GM12865 (cell line): ENCODE results near the gene TMEM141.
"Not testable (repeated sequence)": the region's sequence is repeated elsewhere in the genome, so short reads cannot be mapped to it uniquely, and the experiment has no call there.

Experiments
- DNase-seq: peaks from one replicate; pipeline ENCODE4 v3.0.0; 2010; ENCODE audit warnings: low read depth
- H3K4me3 ChIP-seq: 2 replicates; pipeline ENCODE4 v1.5.1; 2011; ENCODE audit warnings: mild to moderate bottlenecking, low read depth, low read length, control low read depth
- CTCF ChIP-seq: IDR thresholded peaks from 2 replicates; pipeline ENCODE4 v1.5.1; 2011; ENCODE audit warnings: low read length, control low read depth, low read depth, inconsistent platforms; ENCODE audit not compliant: insufficient read depth; ENCODE audit errors: missing control alignments

Gene TMEM141

GRCh38 chr9:136775191-136775590 is 16.0 kb upstream of the TMEM141 start:
- no peak for TF ChIP-seq CTCF
- H3K4me3 ChIP-seq: no peak overlapping the region
- no peak for DNase-seq

- no peak overlapping the region for H3K4me3 ChIP-seq
- TF ChIP-seq CTCF: no peak
- no peak for DNase-seq
Measured at GRCh38 chr9:136776947-136777346, 14.2 kb upstream of the TMEM141 start.

GRCh38 chr9:136777359-136777758 is 13.8 kb upstream of the TMEM141 start:
- no peak for DNase-seq
- no peak for TF ChIP-seq CTCF
- no peak overlapping the region for H3K4me3 ChIP-seq

GRCh38 chr9:136779808-136780207 is 11.3 kb upstream of the TMEM141 start:
- no peak for DNase-seq
- no peak overlapping the region for H3K4me3 ChIP-seq
- no peak for TF ChIP-seq CTCF

GRCh38 chr9:136782452-136782851 is 8.7 kb upstream of the TMEM141 start:
- H3K4me3 ChIP-seq: no peak overlapping the region
- no peak for TF ChIP-seq CTCF
- DNase-seq: no peak

GRCh38 chr9:136784249-136784996 is 6.7 kb upstream of the TMEM141 start:
- TF ChIP-seq CTCF: peak; percentile 28
- peak; percentile 54 for DNase-seq
- H3K4me3 ChIP-seq: no peak overlapping the region

- H3K4me3 ChIP-seq: no peak overlapping the region
- no peak for TF ChIP-seq CTCF
- DNase-seq: peak; percentile 55
Measured at GRCh38 chr9:136784997-136785361, 6.2 kb upstream of the TMEM141 start.

GRCh38 chr9:136785565-136786355 is 5.4 kb upstream of the TMEM141 start:
- not testable (repeated sequence) for DNase-seq, H3K4me3 ChIP-seq
